B cell (primary cell): ENCODE measurements around the gene ATG4B.

ENCODE experiments used
- CTCF ChIP-seq: fragments of 200-600 bp; IDR thresholded peaks from one replicate; pipeline ENCODE4 v1.8.0; 2022; ENCODE audit warnings: antibody characterized with exemption, mild to moderate bottlenecking
- EZH2 ChIP-seq: IDR thresholded peaks from 2 replicates; pipeline ENCODE4 v1.6.1; 2012; ENCODE audit warnings: borderline replicate concordance, low read depth, mild to moderate bottlenecking, moderate library complexity, low read length; ENCODE audit not compliant: insufficient read depth, poor library complexity, severe bottlenecking

GRCh38 chr2:241720099-241720498, 82.6 kb downstream of the ATG4B start:
- TF ChIP-seq CTCF (no peak), EZH2 (no peak)
